Heart left ventricle (tissue), 13 donors: ENCODE measurements around the gene TMEFF2.

Experiments used
- POLR2A ChIP-seq, 2 donors: fragments of 450-650 bp; IDR thresholded peaks; one replicate each; pipeline ENCODE4 v1.6.1; 2017; ENCODE audit warnings: antibody characterized with exemption in 2 of 2, mild to moderate bottlenecking in 2 of 2, moderate library complexity in 2 of 2
- TF ChIP-seq, protein P1 (sequence below), 12 donors: fragments of 200-600 bp; sonication (generic) in 4 of 12; IDR thresholded peaks; one replicate each; pipeline versions ENCODE4 v1.5.0 to v1.8.0; 2018 to 2022; ENCODE audit warnings: antibody characterized with exemption in 12 of 12, mild to moderate bottlenecking in 5 of 12
- donor health status: ischemic (EF 13 %, LVEDD 7.1; RV severe dilation, severe dysfunction).
- donor health status: DM: no; HTN: yes; CAD: no.
- donor health status: DM: no; HTN: no; CAD: no.
- donor health status: ischemic (EF 25% LVEDD 6.9; RV normal size, moderate dysfunction).
- donor health status: ischemic (EF 25% LVEDD 5.7; RV mildly dilated, moderate dysfunction).
- donor health status: ischemic (EF 35%, LVEDD 5.7; RV mildly dilated, moderate dysfunction).
- donor health status: nonischemic (EF 11% LVEDD 7.7; RV severe dilation, severe dysfunction).
- donor health status: DM: yes; HTN: yes; CAD: no.
- donor health status: PGD.
- donor health status: ischemic (EF 29% LVEDD 5.4; RV normal size, mild dysfunction).
- donor health status: nonischemic (EF 23%, LVEDD 6.1; RV moderate dilation, normal function).

DNA sequence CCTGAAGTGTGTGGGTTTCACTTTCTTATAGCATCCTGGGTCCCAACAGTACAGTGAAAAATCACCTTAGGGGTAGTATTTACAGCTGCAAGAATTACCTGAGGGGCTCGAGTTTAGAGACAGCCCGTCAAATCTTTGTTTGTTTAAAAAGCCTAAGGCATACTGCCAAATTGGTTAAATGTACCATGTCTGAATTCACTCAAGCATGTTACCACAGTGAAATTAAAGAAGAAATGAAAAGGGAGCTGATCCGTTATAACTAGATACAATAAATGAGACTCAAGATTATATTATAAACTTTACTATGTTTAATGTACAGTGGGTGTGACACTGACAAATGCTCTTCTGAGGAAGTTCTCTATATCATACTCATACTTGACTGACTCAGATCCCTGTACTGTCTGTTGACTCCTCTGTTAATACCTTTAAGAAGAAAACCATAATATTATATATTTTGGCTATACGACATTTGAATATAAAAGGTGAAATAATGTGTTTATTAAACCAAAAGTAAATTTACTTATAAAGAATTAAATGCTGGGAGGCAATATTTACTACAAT lies 107.3 kb downstream of the TMEFF2 start:
- TF ChIP-seq, protein P1, sequence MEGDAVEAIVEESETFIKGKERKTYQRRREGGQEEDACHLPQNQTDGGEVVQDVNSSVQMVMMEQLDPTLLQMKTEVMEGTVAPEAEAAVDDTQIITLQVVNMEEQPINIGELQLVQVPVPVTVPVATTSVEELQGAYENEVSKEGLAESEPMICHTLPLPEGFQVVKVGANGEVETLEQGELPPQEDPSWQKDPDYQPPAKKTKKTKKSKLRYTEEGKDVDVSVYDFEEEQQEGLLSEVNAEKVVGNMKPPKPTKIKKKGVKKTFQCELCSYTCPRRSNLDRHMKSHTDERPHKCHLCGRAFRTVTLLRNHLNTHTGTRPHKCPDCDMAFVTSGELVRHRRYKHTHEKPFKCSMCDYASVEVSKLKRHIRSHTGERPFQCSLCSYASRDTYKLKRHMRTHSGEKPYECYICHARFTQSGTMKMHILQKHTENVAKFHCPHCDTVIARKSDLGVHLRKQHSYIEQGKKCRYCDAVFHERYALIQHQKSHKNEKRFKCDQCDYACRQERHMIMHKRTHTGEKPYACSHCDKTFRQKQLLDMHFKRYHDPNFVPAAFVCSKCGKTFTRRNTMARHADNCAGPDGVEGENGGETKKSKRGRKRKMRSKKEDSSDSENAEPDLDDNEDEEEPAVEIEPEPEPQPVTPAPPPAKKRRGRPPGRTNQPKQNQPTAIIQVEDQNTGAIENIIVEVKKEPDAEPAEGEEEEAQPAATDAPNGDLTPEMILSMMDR (IDR thresholded peaks at IDR 0.05), result no peak
- no peak for TF ChIP-seq POLR2A (IDR thresholded peaks at IDR 0.05)
